ENCODE results near the gene SNX25.
A peak's percentile ranks its signal among the peaks of the same experiment; 100 is the strongest.
"Not testable (repeated sequence)": the region's sequence is repeated elsewhere in the genome, so short reads cannot be mapped to it uniquely, and the experiment has no call there.

The SNX25 gene

GRCh38 chr4:185304541-185304940 is 95.1 kb downstream of the SNX25 start:
- peak in 1 of 51 donors; percentile 8 for DNase-seq

- peak in 10 of 51 donors; percentile 4 to 59 (median 13) for DNase-seq
These were observed 95.7 kb downstream of the SNX25 start for GRCh38 chr4:185304944-185305690.

DNA sequence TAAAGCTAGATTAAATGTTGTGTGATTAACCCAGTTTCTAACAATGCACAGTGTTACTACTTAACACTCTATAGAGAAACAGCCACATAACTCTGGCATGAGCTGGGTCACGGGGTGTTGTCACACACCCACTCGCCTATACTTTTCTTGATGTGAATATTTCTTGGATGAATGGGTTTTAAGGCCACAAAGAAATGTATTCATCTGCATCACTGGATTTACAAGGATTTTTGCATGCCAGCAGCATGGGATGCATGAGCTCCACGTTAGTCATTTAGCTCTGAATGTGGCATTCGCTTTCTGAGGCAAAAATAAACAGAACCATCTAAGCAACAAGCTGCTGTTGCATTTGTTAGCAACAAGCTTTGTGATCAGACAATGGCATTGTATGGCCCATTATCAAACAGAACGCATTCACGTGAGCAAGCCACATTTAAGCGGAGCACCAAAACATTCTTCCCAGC is 96.6 kb downstream of the SNX25 start:
- peak in 9 of 51 donors; percentile 3 to 49 (median 11) for DNase-seq

GRCh38 chr4:185307136-185307950 is 97.9 kb downstream of the SNX25 start:
- no peak for DNase-seq

GRCh38 chr4:185309770-185310169 is 100.4 kb downstream of the SNX25 start:
- no peak for DNase-seq

DNA sequence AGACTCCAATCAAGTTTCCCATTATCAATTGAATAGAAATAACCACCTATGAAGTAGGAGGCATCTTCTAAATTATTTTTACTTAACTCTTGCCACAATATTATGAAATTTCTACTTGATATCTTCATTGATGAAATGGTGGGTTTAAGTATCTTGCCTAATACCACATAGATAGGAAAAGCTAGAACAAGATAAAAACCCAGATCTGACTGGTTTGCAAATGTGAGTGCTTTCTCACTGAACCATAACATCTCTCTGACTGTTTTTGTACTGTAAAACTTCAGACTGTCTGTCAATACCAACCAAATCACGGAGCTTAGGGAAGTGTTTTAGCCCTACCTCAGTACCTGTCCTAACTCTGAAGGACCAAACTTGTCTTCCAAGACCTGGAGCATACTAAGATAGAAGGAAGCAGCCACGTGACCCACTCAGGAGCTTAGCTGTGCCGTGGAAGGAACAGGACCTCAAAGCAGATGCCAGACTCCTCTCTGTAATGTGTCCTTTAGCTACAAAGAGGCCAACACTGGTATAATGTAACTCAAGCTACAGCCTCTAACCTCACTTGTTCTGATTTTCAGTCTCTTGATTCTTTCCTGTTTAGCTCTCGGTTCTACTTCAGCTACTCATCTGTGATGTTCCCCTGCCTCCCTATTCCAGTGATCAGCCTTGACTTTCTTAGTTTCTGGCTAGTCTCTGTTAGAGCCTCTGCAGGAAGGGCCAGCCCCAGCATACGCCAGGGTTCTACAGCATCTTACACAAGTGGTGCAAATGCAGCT is 101.9 kb downstream of the SNX25 start:
- no peak for DNase-seq

GRCh38 chr4:185312699-185313098 is 103.3 kb downstream of the SNX25 start:
- no peak for DNase-seq

DNA sequence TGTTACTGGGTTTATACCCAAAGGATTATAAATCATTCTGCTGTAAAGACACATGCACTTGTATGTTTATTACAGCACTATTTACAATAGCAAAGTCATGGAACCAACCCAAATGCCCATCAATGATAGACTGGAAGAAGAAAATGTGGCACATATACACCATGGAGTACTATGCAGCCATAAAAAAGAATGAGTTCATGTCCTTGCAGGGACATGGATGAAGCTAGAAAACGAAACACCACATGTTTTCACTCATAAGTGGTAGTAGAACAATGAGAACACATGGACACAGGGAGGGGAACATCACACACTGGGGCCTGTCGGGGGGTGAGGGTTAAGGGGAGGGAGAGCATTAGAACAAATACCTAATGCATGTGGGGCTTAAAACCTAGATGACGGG is 108.1 kb downstream of the SNX25 start:
- DNase-seq: not testable (repeated sequence)

- DNase-seq: no peak
These were observed 108.5 kb downstream of the SNX25 start for GRCh38 chr4:185317880-185318279.

- DNase-seq: no peak
These were observed 109.3 kb downstream of the SNX25 start for GRCh38 chr4:185318679-185319078.

GRCh38 chr4:185322803-185323202 is 113.4 kb downstream of the SNX25 start:
- DNase-seq: no peak

- no peak for DNase-seq
These were observed 114.2 kb downstream of the SNX25 start for GRCh38 chr4:185323606-185324005.

DNA sequence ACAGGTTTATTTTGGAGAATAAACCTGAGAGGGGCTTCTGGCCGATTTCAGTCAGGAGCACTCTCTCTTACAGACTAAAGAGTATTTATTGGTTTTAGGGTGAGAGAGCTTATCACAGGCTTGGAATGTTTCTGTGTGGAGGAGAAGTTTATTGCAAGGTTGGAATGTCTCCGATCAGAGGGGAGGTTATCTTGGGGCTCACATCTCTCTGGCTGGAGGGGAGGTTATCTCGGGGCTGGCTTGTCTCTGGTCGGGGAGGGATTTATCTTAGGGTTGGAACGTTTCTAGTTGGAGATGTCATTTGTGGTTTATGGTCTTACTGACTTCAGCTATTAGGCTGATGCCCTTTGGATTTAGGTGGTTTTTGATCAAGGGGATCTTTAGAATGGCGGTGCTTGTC is 115.0 kb downstream of the SNX25 start:
- not testable (repeated sequence) for DNase-seq

DNA sequence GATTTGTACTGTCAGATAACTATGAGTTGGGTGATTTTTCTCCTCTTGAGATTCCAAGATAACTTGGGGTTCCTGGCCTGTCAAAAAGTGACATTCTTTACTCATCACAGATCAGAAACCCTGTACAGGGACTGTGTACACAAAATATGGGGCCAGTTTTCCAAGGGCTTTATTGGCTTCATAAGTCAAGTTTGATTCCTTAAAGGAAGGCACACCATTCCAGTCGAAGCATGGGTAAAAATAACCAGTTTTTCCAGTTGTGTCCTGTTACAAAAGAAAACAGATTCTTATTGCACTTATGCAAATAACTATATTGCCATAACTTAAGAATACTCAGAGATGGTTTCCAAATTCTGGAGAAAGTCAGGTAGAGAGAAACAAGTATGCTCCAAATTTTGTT is 116.3 kb downstream of the SNX25 start:
- not testable (repeated sequence) for DNase-seq

GRCh38 chr4:185328586-185328985 is 119.2 kb downstream of the SNX25 start:
- DNase-seq: no peak

DNA sequence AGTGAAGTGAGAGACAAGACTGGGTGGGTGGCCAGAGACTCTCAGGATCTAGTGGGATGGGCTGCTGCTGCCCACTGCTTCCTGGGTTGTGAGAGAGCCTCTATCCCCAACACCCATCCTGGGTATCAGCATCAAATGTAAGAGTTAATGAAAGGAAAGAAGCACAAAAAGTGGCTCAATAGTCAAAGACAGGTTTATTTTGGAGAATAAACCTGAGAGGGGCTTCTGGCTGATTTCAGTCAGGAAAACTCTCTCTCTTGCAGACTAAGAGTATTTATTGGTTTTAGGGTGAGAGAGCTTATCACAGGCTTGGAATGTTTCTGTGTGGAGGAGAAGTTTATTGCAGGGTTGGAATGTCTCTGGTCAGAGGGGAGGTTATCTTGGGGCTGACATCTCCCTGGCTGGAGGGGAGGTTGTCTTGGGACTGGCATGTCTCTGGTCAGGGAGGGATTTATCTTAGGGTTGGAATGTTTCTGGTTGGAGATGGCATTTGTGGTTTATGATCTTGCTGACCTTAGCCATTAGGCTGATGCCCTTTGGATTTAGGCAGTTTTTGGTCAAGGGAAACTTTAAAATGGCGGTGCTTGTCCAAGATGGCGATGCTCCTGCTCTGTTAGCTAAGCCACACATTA is 120.6 kb downstream of the SNX25 start:
- DNase-seq: not testable (repeated sequence)

DNA sequence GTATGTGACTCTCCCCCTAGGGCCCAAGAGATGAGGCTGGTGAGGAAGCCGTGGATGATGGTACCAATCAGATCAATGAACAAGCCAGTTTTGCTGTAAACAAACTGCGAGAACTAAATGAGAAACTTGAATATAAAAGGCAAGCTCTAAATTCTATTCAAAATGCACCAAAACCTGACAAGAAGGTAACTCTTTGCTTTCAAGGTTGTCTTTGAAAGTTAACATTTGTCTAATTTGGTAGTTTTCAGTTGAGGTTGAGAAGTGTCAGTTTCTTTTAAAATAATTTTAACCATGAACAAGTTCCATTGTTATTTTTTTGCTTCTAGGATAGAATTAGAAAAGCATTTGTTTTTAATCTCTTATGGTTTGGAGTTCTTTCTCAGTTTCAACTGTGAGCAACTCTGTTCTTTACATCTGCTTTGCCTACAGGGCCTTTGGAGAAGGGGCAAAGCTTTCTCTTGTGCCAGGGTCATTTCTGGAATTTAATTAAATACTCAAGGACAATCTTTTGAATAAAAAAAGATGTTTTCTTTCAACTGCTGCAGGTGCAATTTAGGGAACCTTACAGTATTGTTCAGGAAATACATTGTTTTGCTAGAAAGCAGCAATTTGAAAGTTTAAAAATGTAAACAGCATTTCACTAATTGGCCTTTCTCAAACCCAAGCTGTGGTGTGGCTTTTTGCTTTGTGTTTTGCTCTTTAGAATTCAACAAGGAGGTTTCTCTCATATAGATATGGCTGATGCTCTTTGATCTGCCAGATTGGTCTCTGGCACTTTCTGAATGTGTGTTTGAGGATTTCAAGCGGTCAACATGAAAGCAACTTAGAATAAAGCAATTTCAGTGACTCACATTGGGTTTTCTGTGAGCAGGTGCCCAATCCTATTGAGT is 123.4 kb downstream of the SNX25 start:
- DNase-seq: no peak

DNA sequence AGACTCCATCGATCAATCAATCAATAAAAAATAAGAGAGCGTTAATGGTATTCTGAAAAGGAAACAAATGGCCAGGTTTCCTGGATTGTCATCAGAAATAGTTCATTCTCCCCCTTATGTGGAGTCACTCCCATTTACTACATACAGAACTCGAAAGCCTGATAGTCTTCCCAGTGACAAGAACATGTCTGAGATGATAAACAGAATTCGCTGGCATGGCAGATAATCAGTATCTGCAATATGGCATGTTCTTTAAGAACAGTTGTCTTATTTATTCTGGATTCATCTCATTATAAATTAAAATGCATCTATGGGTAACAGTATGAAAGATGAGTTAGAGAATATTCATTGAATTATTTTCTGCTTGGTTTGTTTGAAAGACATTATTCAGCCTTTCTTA is 124.9 kb downstream of the SNX25 start:
- no peak for DNase-seq

GRCh38 chr4:185335579-185335978 is 126.2 kb downstream of the SNX25 start:
- DNase-seq: no peak

- no peak for DNase-seq
These were observed 130.5 kb downstream of the SNX25 start for GRCh38 chr4:185339941-185340340.

All from hypothalamus (tissue), 51 donors.